Activated CD8-positive, alpha-beta T cell treated with anti-CD3 and anti-CD28 coated beads for 36 hours (primary cell): ENCODE data around the gene SYCE1. TPM values are rescaled to one million over a fixed set of nuclear protein-coding genes. Genes with fewer than 3 reads are reported as not detected.
"Not testable (repeated sequence)": the region's sequence is repeated elsewhere in the genome, so short reads cannot be mapped to it uniquely, and the experiment has no call there.

Experiments used
- ATAC-seq: fragments of 200-7000 bp; cut with Tn5 transposase; one replicate; pipeline ENCODE4 v1.10.0; 2021; ENCODE audit warnings: mild to moderate bottlenecking, moderate library complexity
- CTCF ChIA-PET: fragments of 350-600 bp; sonication (Branson Sonifier 250); formaldehyde crosslinking; loops from one replicate; lab custom pipeline; 2021; ENCODE audit warnings: antibody characterized with exemption; lab: Charles Lee
- POLR2A ChIA-PET: fragments of 350-600 bp; sonication (Branson Sonifier 250); formaldehyde crosslinking; loops from one replicate; lab custom pipeline; 2021; ENCODE audit warnings: antibody characterized with exemption; lab: Charles Lee
- DNase-seq: peaks from one replicate; pipeline ENCODE4 v3.0.0-alpha.2; 2020
- H3K27ac Mint-ChIP-seq: one replicate; pipeline ENCODE4 v1.8.0; 2021; ENCODE audit warnings: mild to moderate bottlenecking, mixed read lengths
- H3K27me3 Mint-ChIP-seq: one replicate; pipeline ENCODE4 v1.8.0; 2021; ENCODE audit warnings: mixed read lengths
- H3K36me3 Mint-ChIP-seq: one replicate; pipeline ENCODE4 v1.8.0; 2021; ENCODE audit warnings: low read depth, mixed read lengths
- H3K4me1 Mint-ChIP-seq: one replicate; pipeline ENCODE4 v1.8.0; 2021; ENCODE audit warnings: low read depth, mixed read lengths
- H3K4me3 Mint-ChIP-seq: one replicate; pipeline ENCODE4 v1.8.0; 2021; ENCODE audit warnings: mild to moderate bottlenecking, moderate library complexity, mixed read lengths
- H3K9me3 Mint-ChIP-seq: one replicate; pipeline ENCODE4 v1.8.0; 2021; ENCODE audit warnings: mixed read lengths
- CTCF ChIP-seq: fragments of 200-600 bp; IDR thresholded peaks from one replicate; pipeline ENCODE4 v1.8.0; 2022; ENCODE audit warnings: antibody characterized with exemption, mild to moderate bottlenecking
- intact Hi-C: fragments of 100-400 bp; cut with micrococcal nuclease; formaldehyde crosslinking; loops from one replicate; pipeline ENCODE4 v1.10.0; 2022
- total RNA-seq, 2 experiments: library from RNA; stranded (reverse); gene quantifications; one replicate each; pipeline ENCODE4 v1.2.3, GENCODE V29; 2021

The SYCE1 gene
- total RNA-seq, 2 experiments from 2014 or later: not detected

GRCh38 chr10:133525444-133525843 is 39.9 kb downstream of the SYCE1 start:
- no peak for ATAC-seq
- H3K27me3 Mint-ChIP-seq: peaks cover 34% of the 10 kb centered on the region
- TF ChIP-seq CTCF: no peak
- H3K36me3 Mint-ChIP-seq: peaks cover 1% of the 10 kb centered on the region
- POLR2A ChIA-PET: no interaction called here
- peaks cover 12% of the 10 kb centered on the region for H3K9me3 Mint-ChIP-seq
- no peak overlapping the region for H3K4me3 Mint-ChIP-seq
- no peak for DNase-seq
- no peak overlapping the region for H3K27ac Mint-ChIP-seq
- CTCF ChIA-PET: no interaction called here
- peaks cover 12% of the 10 kb centered on the region for H3K4me1 Mint-ChIP-seq
- intact Hi-C loops: no loop called here

GRCh38 chr10:133523631-133524203 is 41.7 kb downstream of the SYCE1 start:
- intact Hi-C loops: no loop called here
- Mint-ChIP-seq H3K36me3 (peaks cover 1% of the 10 kb centered on the region), H3K4me1 (peaks cover 9% of the 10 kb centered on the region), H3K27ac (no peak overlapping the region), H3K27me3 (peaks cover 19% of the 10 kb centered on the region), H3K9me3 (peaks cover 12% of the 10 kb centered on the region), H3K4me3 (no peak overlapping the region)
- no peak for TF ChIP-seq CTCF
- ChIA-PET CTCF (no interaction called here), POLR2A (no interaction called here)
- no peak for DNase-seq
- no peak for ATAC-seq

GRCh38 chr10:133520193-133520738 is 45.1 kb downstream of the SYCE1 start:
- CTCF ChIA-PET: interaction anchor here (0.6 to 1.9 kb wide), 12 partner anchors 9 to 191 kb away, joined by 3 to 6 read pairs (median 4); no protein-coding TSS in a partner anchor
- ATAC-seq: peak; percentile 100
- H3K4me3 Mint-ChIP-seq: peak overlapping the region; percentile 63
- intact Hi-C loops: no loop called here
- H3K9me3 Mint-ChIP-seq: peaks cover 12% of the 10 kb centered on the region
- POLR2A ChIA-PET: no interaction called here
- H3K36me3 Mint-ChIP-seq: peaks cover 1% of the 10 kb centered on the region
- H3K27ac Mint-ChIP-seq: peak overlapping the region; percentile 39
- peaks cover 9% of the 10 kb centered on the region for H3K4me1 Mint-ChIP-seq
- peaks cover 6% of the 10 kb centered on the region for H3K27me3 Mint-ChIP-seq
- peak; percentile 95 for TF ChIP-seq CTCF
- peak; percentile 94 for DNase-seq

GRCh38 chr10:133518517-133518916 is 46.9 kb downstream of the SYCE1 start:
- ATAC-seq, H3K9me3 Mint-ChIP-seq, H3K4me3 Mint-ChIP-seq, H3K4me1 Mint-ChIP-seq, DNase-seq, POLR2A ChIA-PET, intact Hi-C loops, H3K36me3 Mint-ChIP-seq, H3K27ac Mint-ChIP-seq: not testable (repeated sequence)
- peaks cover 11% of the 10 kb centered on the region for H3K27me3 Mint-ChIP-seq
- CTCF ChIA-PET: interaction anchor here (1.6 kb wide), 1 partner anchor 80 kb away, joined by 12 read pairs; no protein-coding TSS in a partner anchor

- Mint-ChIP-seq H3K4me3 (no peak overlapping the region), H3K4me1 (peaks cover 9% of the 10 kb centered on the region), H3K36me3 (no peaks in the 10 kb centered on the region), H3K27me3 (peaks cover 9% of the 10 kb centered on the region), H3K27ac (no peak overlapping the region), H3K9me3 (no peaks in the 10 kb centered on the region)
- no peak for ATAC-seq
- no peak for DNase-seq
- ChIA-PET POLR2A (no interaction called here), CTCF (interaction anchor here (1.1 to 1.8 kb wide), 3 partner anchors 77 to 208 kb away, joined by 3 to 14 read pairs (median 8); no protein-coding TSS in a partner anchor)
- intact Hi-C loops: no loop called here
- no peak for TF ChIP-seq CTCF
Measured at GRCh38 chr10:133516057-133516456, 49.3 kb downstream of the SYCE1 start.
